Measurements from ENCODE around the gene LRRC75A.
A peak's percentile ranks its signal among the peaks of the same experiment; 100 is the strongest.
"Not testable (repeated sequence)": the region's sequence is repeated elsewhere in the genome, so short reads cannot be mapped to it uniquely, and the experiment has no call there.

LRRC75A gene

GRCh38 chr17:16491703-16492612, at the start of gene LRRC75A:
Gene LRRC75A (minus strand): TSS chr17:16492193. CDS start chr17:16491990, 203 bp downstream.
- peak in 1 of 2 donors; percentile 40 for DNase-seq

GRCh38 chr17:16537130-16537458, 45.1 kb upstream of the LRRC75A start:
- no peak for DNase-seq

- no peak for DNase-seq
Observed at GRCh38 chr17:16534236-16534635, 42.2 kb upstream of the LRRC75A start.

- no peak for DNase-seq
Observed at GRCh38 chr17:16529906-16530305, 37.9 kb upstream of the LRRC75A start.

- no peak for DNase-seq
Observed at GRCh38 chr17:16527298-16527697, 35.3 kb upstream of the LRRC75A start.

- not testable (repeated sequence) for DNase-seq
Observed at GRCh38 chr17:16525556-16525955, 33.6 kb upstream of the LRRC75A start.

GRCh38 chr17:16521070-16521727, 29.2 kb upstream of the LRRC75A start:
- peak; percentile 85 to 91 for DNase-seq

GRCh38 chr17:16519021-16519420, 27.0 kb upstream of the LRRC75A start:
- DNase-seq, result no peak

GRCh38 chr17:16517477-16517876, 25.5 kb upstream of the LRRC75A start:
- peak in 1 of 2 donors; percentile 34 for DNase-seq

- peak; percentile 63 to 85 for DNase-seq
Observed at GRCh38 chr17:16516594-16517051, 24.6 kb upstream of the LRRC75A start.

GRCh38 chr17:16515933-16516332, 23.9 kb upstream of the LRRC75A start:
- peak in 1 of 2 donors; percentile 40 for DNase-seq

- DNase-seq, result peak; percentile 34 to 49
Observed at GRCh38 chr17:16513873-16514272, 21.9 kb upstream of the LRRC75A start.

- no peak for DNase-seq
Observed at GRCh38 chr17:16512011-16512410, 20.0 kb upstream of the LRRC75A start.

GRCh38 chr17:16511593-16511992, 19.6 kb upstream of the LRRC75A start:
- DNase-seq, result no peak

- DNase-seq, result no peak
Observed at GRCh38 chr17:16507918-16508533, 16.0 kb upstream of the LRRC75A start.

GRCh38 chr17:16506188-16506587, 14.2 kb upstream of the LRRC75A start:
- DNase-seq, result no peak

- DNase-seq, result no peak
Observed at GRCh38 chr17:16504984-16505383, 13.0 kb upstream of the LRRC75A start.

- DNase-seq, result no peak
Observed at GRCh38 chr17:16496820-16497489, 5.0 kb upstream of the LRRC75A start.

- no peak for DNase-seq
Observed at GRCh38 chr17:16495980-16496819, 4.2 kb upstream of the LRRC75A start.

GRCh38 chr17:16495561-16495960, 3.6 kb upstream of the LRRC75A start:
- DNase-seq, result no peak

GRCh38 chr17:16494059-16494458, 2.1 kb upstream of the LRRC75A start:
- no peak for DNase-seq

GRCh38 chr17:16493531-16494046, 1.6 kb upstream of the LRRC75A start:
- DNase-seq, result no peak

All from inflammatory macrophage treated with lipopolysaccharide for 1 hour (primary cell).